ENCODE measurements around the gene ZNF579. TPM values are rescaled to one million over a fixed set of nuclear protein-coding genes. Genes with fewer than 3 reads are reported as not detected.

ZNF579 gene
- polyA plus RNA-seq, 5 donors: 10.0 to 20.2 (median 13.7) TPM

Other genes starting within 250 kb of the ZNF579 start
- gene KMT5C, start 241.0 kb downstream of the ZNF579 start, polyA plus RNA-seq (ENCODE audit: insufficient read depth in 1 of 5, insufficient read length in 5 of 5, low replicate concordance in 1 of 5): 10 to 100 TPM; 16.0 to 30.0 (median 22.8) TPM
- 1 to 10 TPM in 1 of 5 donors, under 1 TPM in 4; 0.14 to 1.4 (median 0.35) TPM for gene COX6B2, start 226.1 kb downstream of the ZNF579 start, polyA plus RNA-seq (ENCODE audit: insufficient read depth in 1 of 5, insufficient read length in 5 of 5, low replicate concordance in 1 of 5)
- under 1 TPM in 2 of 5 donors, not detected in 3; 0.04 to 0.06 TPM for gene GARIN5B, start 217.6 kb downstream of the ZNF579 start, polyA plus RNA-seq (ENCODE audit: insufficient read depth in 1 of 5, insufficient read length in 5 of 5, low replicate concordance in 1 of 5)
- under 1 TPM; 0.26 to 0.76 (median 0.49) TPM for gene IL11, start 210.4 kb downstream of the ZNF579 start, polyA plus RNA-seq (ENCODE audit: insufficient read depth in 1 of 5, insufficient read length in 5 of 5, low replicate concordance in 1 of 5)
- 10 to 100 TPM in 2 of 5 donors, 1 to 10 TPM in 2, under 1 TPM in 1; 0.93 to 13.6 (median 6.6) TPM for gene TMEM190, start 204.0 kb downstream of the ZNF579 start, polyA plus RNA-seq (ENCODE audit: insufficient read depth in 1 of 5, insufficient read length in 5 of 5, low replicate concordance in 1 of 5)
- 1 to 10 TPM in 2 of 5 donors, under 1 TPM in 3; 0.23 to 2.3 (median 0.77) TPM for gene TMEM238, start 196.6 kb downstream of the ZNF579 start, polyA plus RNA-seq (ENCODE audit: insufficient read depth in 1 of 5, insufficient read length in 5 of 5, low replicate concordance in 1 of 5)
- gene RPL28, start 194.9 kb downstream of the ZNF579 start, polyA plus RNA-seq (ENCODE audit: insufficient read depth in 1 of 5, insufficient read length in 5 of 5, low replicate concordance in 1 of 5): 1,000 to 10,000 TPM in 4 of 5 donors, 100 to 1,000 TPM in 1; 947 to 1,993 (median 1,238) TPM
- 10 to 100 TPM; 32.8 to 53.3 (median 35.3) TPM for gene UBE2S, start 173.1 kb downstream of the ZNF579 start, polyA plus RNA-seq (ENCODE audit: insufficient read depth in 1 of 5, insufficient read length in 5 of 5, low replicate concordance in 1 of 5)
- under 1 TPM; 0.16 to 0.23 (median 0.18) TPM for gene SHISA7, start 137.5 kb downstream of the ZNF579 start, polyA plus RNA-seq (ENCODE audit: insufficient read depth in 1 of 5, insufficient read length in 5 of 5, low replicate concordance in 1 of 5)
- gene ISOC2, start 119.2 kb downstream of the ZNF579 start, polyA plus RNA-seq (ENCODE audit: insufficient read depth in 1 of 5, insufficient read length in 5 of 5, low replicate concordance in 1 of 5): 10 to 100 TPM; 21.5 to 53.9 (median 25.7) TPM
- gene C19orf85, start 116.1 kb downstream of the ZNF579 start, polyA plus RNA-seq (ENCODE audit: insufficient read depth in 1 of 5, insufficient read length in 5 of 5, low replicate concordance in 1 of 5): not detected
- 1 to 10 TPM; 2.0 to 7.0 (median 2.2) TPM for gene ZNF628, start 104.2 kb downstream of the ZNF579 start, polyA plus RNA-seq (ENCODE audit: insufficient read depth in 1 of 5, insufficient read length in 5 of 5, low replicate concordance in 1 of 5)
- 10 to 100 TPM; 28.6 to 60.8 (median 42.3) TPM for gene NAT14, start 95.7 kb downstream of the ZNF579 start, polyA plus RNA-seq (ENCODE audit: insufficient read depth in 1 of 5, insufficient read length in 5 of 5, low replicate concordance in 1 of 5)
- gene SSC5D, start 92.4 kb downstream of the ZNF579 start, polyA plus RNA-seq (ENCODE audit: insufficient read depth in 1 of 5, insufficient read length in 5 of 5, low replicate concordance in 1 of 5): 10 to 100 TPM in 1 of 5 donors, 1 to 10 TPM in 4; 3.1 to 15.6 (median 8.8) TPM
- under 1 TPM in 1 of 5 donors, not detected in 4; 0.41 TPM for gene SBK2, start 43.7 kb downstream of the ZNF579 start, polyA plus RNA-seq (ENCODE audit: insufficient read depth in 1 of 5, insufficient read length in 5 of 5, low replicate concordance in 1 of 5)
- 1 to 10 TPM in 1 of 5 donors, under 1 TPM in 4; 0.55 to 1.2 (median 0.73) TPM for gene SBK3, start 35.3 kb downstream of the ZNF579 start, polyA plus RNA-seq (ENCODE audit: insufficient read depth in 1 of 5, insufficient read length in 5 of 5, low replicate concordance in 1 of 5)
- 10 to 100 TPM; 16.3 to 24.9 (median 19.1) TPM for gene FIZ1, start 18.7 kb upstream of the ZNF579 start, polyA plus RNA-seq (ENCODE audit: insufficient read depth in 1 of 5, insufficient read length in 5 of 5, low replicate concordance in 1 of 5)
- gene ZNF524, start 19.4 kb upstream of the ZNF579 start, polyA plus RNA-seq (ENCODE audit: insufficient read depth in 1 of 5, insufficient read length in 5 of 5, low replicate concordance in 1 of 5): 10 to 100 TPM in 1 of 5 donors, 1 to 10 TPM in 4; 6.0 to 11.8 (median 6.1) TPM
- 10 to 100 TPM in 1 of 5 donors, 1 to 10 TPM in 4; 5.3 to 15.5 (median 7.9) TPM for gene ZNF865, start 24.8 kb upstream of the ZNF579 start, polyA plus RNA-seq (ENCODE audit: insufficient read depth in 1 of 5, insufficient read length in 5 of 5, low replicate concordance in 1 of 5)
- gene ZNF784, start 43.7 kb upstream of the ZNF579 start, polyA plus RNA-seq (ENCODE audit: insufficient read depth in 1 of 5, insufficient read length in 5 of 5, low replicate concordance in 1 of 5): 10 to 100 TPM in 1 of 5 donors, 1 to 10 TPM in 4; 7.8 to 11.6 (median 8.8) TPM
- 10 to 100 TPM; 32.1 to 56.3 (median 38.3) TPM for gene ZNF580, start 60.2 kb upstream of the ZNF579 start, polyA plus RNA-seq (ENCODE audit: insufficient read depth in 1 of 5, insufficient read length in 5 of 5, low replicate concordance in 1 of 5)
- 10 to 100 TPM; 23.0 to 36.0 (median 29.5) TPM for gene ZNF581, start 62.8 kb upstream of the ZNF579 start, polyA plus RNA-seq (ENCODE audit: insufficient read depth in 1 of 5, insufficient read length in 5 of 5, low replicate concordance in 1 of 5)
- 10 to 100 TPM; 11.2 to 19.3 (median 13.7) TPM for gene CCDC106, start 67.4 kb upstream of the ZNF579 start, polyA plus RNA-seq (ENCODE audit: insufficient read depth in 1 of 5, insufficient read length in 5 of 5, low replicate concordance in 1 of 5)
- 100 to 1,000 TPM; 137 to 222 (median 182) TPM for gene U2AF2, start 74.2 kb upstream of the ZNF579 start, polyA plus RNA-seq (ENCODE audit: insufficient read depth in 1 of 5, insufficient read length in 5 of 5, low replicate concordance in 1 of 5)
- 100 to 1,000 TPM in 1 of 5 donors, 10 to 100 TPM in 4; 57.6 to 140 (median 75.7) TPM for gene EPN1, start 94.4 kb upstream of the ZNF579 start, polyA plus RNA-seq (ENCODE audit: insufficient read depth in 1 of 5, insufficient read length in 5 of 5, low replicate concordance in 1 of 5)
- under 1 TPM in 1 of 5 donors, not detected in 4; 0.06 TPM for gene NLRP9, start 157.6 kb upstream of the ZNF579 start, polyA plus RNA-seq (ENCODE audit: insufficient read depth in 1 of 5, insufficient read length in 5 of 5, low replicate concordance in 1 of 5)
- gene RFPL4A, start 178.2 kb upstream of the ZNF579 start, polyA plus RNA-seq (ENCODE audit: insufficient read depth in 1 of 5, insufficient read length in 5 of 5, low replicate concordance in 1 of 5): under 1 TPM in 1 of 5 donors, not detected in 4; 0.14 TPM
- not detected for gene RFPL4AL1, start 188.3 kb upstream of the ZNF579 start, polyA plus RNA-seq (ENCODE audit: insufficient read depth in 1 of 5, insufficient read length in 5 of 5, low replicate concordance in 1 of 5)

Data from right lung (tissue), 5 donors.